IMR-90 (cell line): Measurements from ENCODE around the gene OCLN.

Experiments used
- CEBPB ChIP-seq: IDR thresholded peaks from 2 replicates; pipeline ENCODE4 v1.6.1; 2012; ENCODE audit warnings: low read depth, low read length, improper control_type of control experiment
- RAD21 ChIP-seq: IDR thresholded peaks from 2 replicates; pipeline ENCODE4 v1.6.1; 2012; ENCODE audit warnings: low read length, improper control_type of control experiment
- TF ChIP-seq, protein P1 (sequence below): conservative IDR thresholded peaks from 2 replicates; pipeline ENCODE4 v1.5.1; 2012; ENCODE audit warnings: mild to moderate bottlenecking, low read depth, low read length, improper control_type of control experiment

DNA sequence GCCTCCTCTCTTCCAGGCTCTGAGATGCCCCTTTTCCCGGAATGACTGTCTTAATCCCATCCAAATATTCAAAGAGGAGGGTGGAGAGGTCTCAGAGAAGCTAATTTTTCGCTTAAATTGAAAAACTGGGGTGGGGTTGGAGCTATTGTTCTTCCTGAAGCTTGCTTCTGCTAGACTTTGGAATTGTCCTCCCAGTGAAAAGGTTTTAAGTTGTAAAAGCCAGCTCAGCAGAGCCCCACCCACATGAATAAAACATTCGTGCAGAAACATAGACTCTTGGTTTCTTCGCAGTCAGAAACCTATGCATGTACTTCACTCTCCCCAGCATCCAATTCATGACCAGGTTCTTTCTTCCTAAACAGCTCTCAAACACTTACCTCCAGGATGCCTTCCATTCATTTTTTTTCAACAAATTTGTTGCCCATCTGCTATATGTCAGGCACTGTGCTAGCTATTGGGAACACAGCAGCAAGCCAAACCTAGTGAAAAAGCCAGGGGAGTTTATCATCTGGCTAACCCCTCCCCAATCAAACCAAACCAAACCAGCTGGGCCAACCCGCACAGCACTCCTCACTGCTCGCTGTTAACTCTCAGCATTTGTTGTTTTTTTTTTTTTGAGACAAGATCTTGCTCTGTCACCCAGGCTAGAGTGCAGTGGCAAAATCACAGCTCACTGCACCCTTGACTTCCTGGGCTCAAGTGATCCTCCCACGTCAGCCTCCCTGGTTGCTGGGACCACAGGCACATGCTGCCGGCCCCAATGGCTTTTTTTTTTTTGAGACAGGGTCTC lies 37.9 kb upstream of the OCLN start:
- TF ChIP-seq CEBPB (no peak), RAD21 (no peak)
- TF ChIP-seq, protein P1, sequence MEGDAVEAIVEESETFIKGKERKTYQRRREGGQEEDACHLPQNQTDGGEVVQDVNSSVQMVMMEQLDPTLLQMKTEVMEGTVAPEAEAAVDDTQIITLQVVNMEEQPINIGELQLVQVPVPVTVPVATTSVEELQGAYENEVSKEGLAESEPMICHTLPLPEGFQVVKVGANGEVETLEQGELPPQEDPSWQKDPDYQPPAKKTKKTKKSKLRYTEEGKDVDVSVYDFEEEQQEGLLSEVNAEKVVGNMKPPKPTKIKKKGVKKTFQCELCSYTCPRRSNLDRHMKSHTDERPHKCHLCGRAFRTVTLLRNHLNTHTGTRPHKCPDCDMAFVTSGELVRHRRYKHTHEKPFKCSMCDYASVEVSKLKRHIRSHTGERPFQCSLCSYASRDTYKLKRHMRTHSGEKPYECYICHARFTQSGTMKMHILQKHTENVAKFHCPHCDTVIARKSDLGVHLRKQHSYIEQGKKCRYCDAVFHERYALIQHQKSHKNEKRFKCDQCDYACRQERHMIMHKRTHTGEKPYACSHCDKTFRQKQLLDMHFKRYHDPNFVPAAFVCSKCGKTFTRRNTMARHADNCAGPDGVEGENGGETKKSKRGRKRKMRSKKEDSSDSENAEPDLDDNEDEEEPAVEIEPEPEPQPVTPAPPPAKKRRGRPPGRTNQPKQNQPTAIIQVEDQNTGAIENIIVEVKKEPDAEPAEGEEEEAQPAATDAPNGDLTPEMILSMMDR: no peak
